Ishikawa (cell line): ENCODE measurements around the gene RUSC1.

Experiments used
- CEBPB ChIP-seq: IDR thresholded peaks from 2 replicates; pipeline ENCODE4 v1.6.1; 2012
- EGR1 ChIP-seq: IDR thresholded peaks from 2 replicates; pipeline ENCODE4 v1.6.1; 2012
- EP300 ChIP-seq: IDR thresholded peaks from 2 replicates; pipeline ENCODE4 v1.6.1; 2012; ENCODE audit warnings: borderline replicate concordance
- FOXM1 ChIP-seq: IDR thresholded peaks from 2 replicates; pipeline ENCODE4 v1.6.1; 2012; ENCODE audit warnings: low read depth, borderline replicate concordance
- MAX ChIP-seq: IDR thresholded peaks from 2 replicates; pipeline ENCODE4 v1.6.1; 2012
- NFIC ChIP-seq: IDR thresholded peaks from 2 replicates; pipeline ENCODE4 v1.6.1; 2012
- TAF1 ChIP-seq: IDR thresholded peaks from 2 replicates; pipeline ENCODE4 v1.6.1; 2012; ENCODE audit warnings: low read depth, mild to moderate bottlenecking
- YY1 ChIP-seq: IDR thresholded peaks from 2 replicates; pipeline ENCODE4 v1.6.1; 2012; ENCODE audit warnings: low read depth
- ZBTB7A ChIP-seq: IDR thresholded peaks from 2 replicates; pipeline ENCODE4 v1.6.1; 2012; ENCODE audit warnings: low read depth
- TF ChIP-seq, protein P1 (sequence below): IDR thresholded peaks from 2 replicates; pipeline ENCODE4 v1.6.1; 2012; ENCODE audit warnings: low read depth, mild to moderate bottlenecking

GRCh38 chr1:155313261-155313660, 7.4 kb upstream of the RUSC1 start:
- TF ChIP-seq MAX (no peak), EGR1 (no peak), EP300 (no peak), ZBTB7A (no peak), FOXM1 (no peak), TAF1 (no peak), YY1 (no peak), CEBPB (no peak), NFIC (no peak)
- TF ChIP-seq, protein P1, sequence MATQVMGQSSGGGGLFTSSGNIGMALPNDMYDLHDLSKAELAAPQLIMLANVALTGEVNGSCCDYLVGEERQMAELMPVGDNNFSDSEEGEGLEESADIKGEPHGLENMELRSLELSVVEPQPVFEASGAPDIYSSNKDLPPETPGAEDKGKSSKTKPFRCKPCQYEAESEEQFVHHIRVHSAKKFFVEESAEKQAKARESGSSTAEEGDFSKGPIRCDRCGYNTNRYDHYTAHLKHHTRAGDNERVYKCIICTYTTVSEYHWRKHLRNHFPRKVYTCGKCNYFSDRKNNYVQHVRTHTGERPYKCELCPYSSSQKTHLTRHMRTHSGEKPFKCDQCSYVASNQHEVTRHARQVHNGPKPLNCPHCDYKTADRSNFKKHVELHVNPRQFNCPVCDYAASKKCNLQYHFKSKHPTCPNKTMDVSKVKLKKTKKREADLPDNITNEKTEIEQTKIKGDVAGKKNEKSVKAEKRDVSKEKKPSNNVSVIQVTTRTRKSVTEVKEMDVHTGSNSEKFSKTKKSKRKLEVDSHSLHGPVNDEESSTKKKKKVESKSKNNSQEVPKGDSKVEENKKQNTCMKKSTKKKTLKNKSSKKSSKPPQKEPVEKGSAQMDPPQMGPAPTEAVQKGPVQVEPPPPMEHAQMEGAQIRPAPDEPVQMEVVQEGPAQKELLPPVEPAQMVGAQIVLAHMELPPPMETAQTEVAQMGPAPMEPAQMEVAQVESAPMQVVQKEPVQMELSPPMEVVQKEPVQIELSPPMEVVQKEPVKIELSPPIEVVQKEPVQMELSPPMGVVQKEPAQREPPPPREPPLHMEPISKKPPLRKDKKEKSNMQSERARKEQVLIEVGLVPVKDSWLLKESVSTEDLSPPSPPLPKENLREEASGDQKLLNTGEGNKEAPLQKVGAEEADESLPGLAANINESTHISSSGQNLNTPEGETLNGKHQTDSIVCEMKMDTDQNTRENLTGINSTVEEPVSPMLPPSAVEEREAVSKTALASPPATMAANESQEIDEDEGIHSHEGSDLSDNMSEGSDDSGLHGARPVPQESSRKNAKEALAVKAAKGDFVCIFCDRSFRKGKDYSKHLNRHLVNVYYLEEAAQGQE, result no peak
